NT2/D1 (cell line): ENCODE results near the gene DNAJC18.

Source experiments
- DNase-seq: peaks from one replicate; pipeline ENCODE4 v3.0.0-alpha.2; 2011; ENCODE audit warnings: low read depth, low spot score
- H3K27me3 ChIP-seq: 2 replicates; pipeline ENCODE4 v1.6.0; 2011; ENCODE audit warnings: mild to moderate bottlenecking; ENCODE audit not compliant: insufficient read length, insufficient read depth
- H3K36me3 ChIP-seq: 2 replicates; pipeline ENCODE4 v1.6.1; 2011; ENCODE audit warnings: mild to moderate bottlenecking, low read length, mixed read lengths; ENCODE audit not compliant: insufficient read depth, insufficient read length
- H3K4me1 ChIP-seq: 2 replicates; pipeline ENCODE4 v1.5.1; 2011; ENCODE audit not compliant: insufficient read depth, insufficient read length
- H3K4me3 ChIP-seq: 2 replicates; pipeline ENCODE4 v1.5.1; 2011; ENCODE audit warnings: low read depth; ENCODE audit not compliant: insufficient read length
- H3K9ac ChIP-seq: 2 replicates; pipeline ENCODE4 v1.6.0; 2011; ENCODE audit warnings: low read depth; ENCODE audit not compliant: insufficient read length
- H3K9me3 ChIP-seq: 2 replicates; pipeline ENCODE4 v1.5.1; 2011; ENCODE audit warnings: mild to moderate bottlenecking, low read length; ENCODE audit not compliant: insufficient read depth
- SUZ12 ChIP-seq: IDR thresholded peaks from 2 replicates; pipeline ENCODE4 v1.6.1; 2011; ENCODE audit not compliant: insufficient read length, insufficient read depth; ENCODE audit errors: extremely low read depth
- YY1 ChIP-seq: IDR thresholded peaks from 2 replicates; pipeline ENCODE4 v1.6.1; 2011; ENCODE audit not compliant: insufficient read length, insufficient read depth
- ZNF274 ChIP-seq: IDR thresholded peaks from 2 replicates; pipeline ENCODE4 v1.6.1; 2011; ENCODE audit warnings: mild to moderate bottlenecking, low read depth, low read length

Gene DNAJC18

GRCh38 chr5:139475865-139476617 is 36.7 kb upstream of the DNAJC18 start:
- Histone ChIP-seq H3K27me3 (no peaks in the 10 kb centered on the region), H3K4me1 (peaks cover 23% of the 10 kb centered on the region), H3K4me3 (no peak overlapping the region), H3K9me3 (no peaks in the 10 kb centered on the region), H3K36me3 (no peaks in the 10 kb centered on the region), H3K9ac (no peak overlapping the region)
- TF ChIP-seq SUZ12 (no peak), YY1 (no peak), ZNF274 (no peak)
- DNase-seq, result no peak

GRCh38 chr5:139474890-139475791 is 35.8 kb upstream of the DNAJC18 start:
- no peak for DNase-seq
- no peaks in the 10 kb centered on the region for H3K9me3 ChIP-seq
- H3K4me1 ChIP-seq, result peaks cover 24% of the 10 kb centered on the region
- no peak overlapping the region for H3K9ac ChIP-seq
- H3K4me3 ChIP-seq, result no peak overlapping the region
- no peaks in the 10 kb centered on the region for H3K36me3 ChIP-seq
- TF ChIP-seq YY1, result no peak
- H3K27me3 ChIP-seq, result no peaks in the 10 kb centered on the region

GRCh38 chr5:139473565-139473964 is 34.2 kb upstream of the DNAJC18 start:
- Histone ChIP-seq H3K4me1 (peaks cover 24% of the 10 kb centered on the region), H3K9me3 (no peaks in the 10 kb centered on the region), H3K9ac (peak overlapping the region; percentile 59), H3K36me3 (no peaks in the 10 kb centered on the region), H3K4me3 (no peak overlapping the region), H3K27me3 (no peaks in the 10 kb centered on the region)
- no peak for DNase-seq
- TF ChIP-seq ZNF274 (no peak), SUZ12 (no peak)

- Histone ChIP-seq H3K9ac (peak overlapping the region; percentile 59), H3K9me3 (no peaks in the 10 kb centered on the region), H3K27me3 (no peaks in the 10 kb centered on the region), H3K4me3 (no peak overlapping the region), H3K36me3 (no peaks in the 10 kb centered on the region), H3K4me1 (peaks cover 27% of the 10 kb centered on the region)
- peak; percentile 78 for DNase-seq
- TF ChIP-seq ZNF274 (no peak), YY1 (no peak), SUZ12 (no peak)
Measured at GRCh38 chr5:139473105-139473504, 33.8 kb upstream of the DNAJC18 start.

- Histone ChIP-seq H3K4me1 (peaks cover 27% of the 10 kb centered on the region), H3K36me3 (no peaks in the 10 kb centered on the region), H3K9me3 (no peaks in the 10 kb centered on the region), H3K9ac (peak overlapping the region; percentile 56), H3K27me3 (no peaks in the 10 kb centered on the region), H3K4me3 (no peak overlapping the region)
- no peak for TF ChIP-seq SUZ12
- no peak for TF ChIP-seq ZNF274
- TF ChIP-seq YY1, result no peak
- no peak for DNase-seq
Measured at GRCh38 chr5:139472386-139473030, 33.2 kb upstream of the DNAJC18 start.

- no peak within 1 kb of the TSS for H3K4me3 ChIP-seq
- no peaks in the 10 kb centered on the region for H3K27me3 ChIP-seq
- DNase-seq, result no peak
- TF ChIP-seq SUZ12, result no peak
- no peak for TF ChIP-seq YY1
- TF ChIP-seq ZNF274, result no peak
- no peaks in the 10 kb centered on the region for H3K9me3 ChIP-seq
- H3K4me1 ChIP-seq, result peaks cover 27% of the 10 kb centered on the region
- peak within 1 kb of the TSS; percentile 2 for H3K9ac ChIP-seq
- H3K36me3 ChIP-seq, result no peaks in the 10 kb centered on the region
Measured at GRCh38 chr5:139470821-139471300, 31.5 kb upstream of the DNAJC18 start, which contains the start of gene SMIM33. SMIM33 (plus strand) TSS chr5:139471004; CDS start chr5:139471122, 118 bp downstream.

GRCh38 chr5:139468421-139468931 is 29.2 kb upstream of the DNAJC18 start:
- TF ChIP-seq ZNF274 (no peak), YY1 (no peak), SUZ12 (no peak)
- Histone ChIP-seq H3K4me1 (peaks cover 16% of the 10 kb centered on the region), H3K9me3 (no peaks in the 10 kb centered on the region), H3K4me3 (no peak overlapping the region), H3K27me3 (no peaks in the 10 kb centered on the region), H3K9ac (no peak overlapping the region), H3K36me3 (no peaks in the 10 kb centered on the region)
- DNase-seq, result no peak
